Activated T-cell treated with anti-CD3 and anti-CD28 coated beads, Interleukin-2, amount 50 U/mL, for 1 hour (primary cell): ENCODE results near the gene FLT3.

ENCODE experiments used
- DNase-seq: peaks from one replicate; pipeline ENCODE4 v3.0.0-alpha.2; 2020

Gene FLT3

GRCh38 chr13:27956576-27957300 is 143.6 kb downstream of the FLT3 start:
- no peak for DNase-seq

DNA sequence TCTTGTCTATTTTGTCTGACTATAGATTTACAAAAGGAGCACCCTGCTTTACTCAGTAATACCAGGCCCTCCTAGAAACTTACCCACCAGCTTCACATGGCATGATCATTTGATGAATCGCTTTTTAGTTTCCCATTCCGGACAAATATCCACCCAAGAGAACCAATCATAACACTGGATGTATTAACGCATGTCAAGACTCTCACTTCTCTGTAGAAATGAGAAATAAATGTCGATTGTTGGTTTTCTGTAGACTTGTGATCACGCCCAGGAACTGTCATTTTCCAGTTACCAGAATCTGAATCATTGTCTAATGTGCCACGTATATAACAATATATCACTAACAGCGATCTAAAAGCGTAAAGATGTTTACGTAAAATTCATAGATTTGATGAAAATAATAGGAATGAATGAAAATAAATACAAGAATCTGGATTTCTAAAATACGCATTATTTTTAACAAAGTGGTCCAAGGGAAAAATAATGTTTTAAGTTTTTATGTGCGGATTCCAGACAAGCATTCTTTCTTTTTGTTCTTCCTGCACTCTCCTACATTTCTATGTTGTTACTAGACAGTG is 145.3 kb downstream of the FLT3 start:
- no peak for DNase-seq

- DNase-seq, result no peak
Measured at GRCh38 chr13:27954406-27954851, 145.9 kb downstream of the FLT3 start.

DNA sequence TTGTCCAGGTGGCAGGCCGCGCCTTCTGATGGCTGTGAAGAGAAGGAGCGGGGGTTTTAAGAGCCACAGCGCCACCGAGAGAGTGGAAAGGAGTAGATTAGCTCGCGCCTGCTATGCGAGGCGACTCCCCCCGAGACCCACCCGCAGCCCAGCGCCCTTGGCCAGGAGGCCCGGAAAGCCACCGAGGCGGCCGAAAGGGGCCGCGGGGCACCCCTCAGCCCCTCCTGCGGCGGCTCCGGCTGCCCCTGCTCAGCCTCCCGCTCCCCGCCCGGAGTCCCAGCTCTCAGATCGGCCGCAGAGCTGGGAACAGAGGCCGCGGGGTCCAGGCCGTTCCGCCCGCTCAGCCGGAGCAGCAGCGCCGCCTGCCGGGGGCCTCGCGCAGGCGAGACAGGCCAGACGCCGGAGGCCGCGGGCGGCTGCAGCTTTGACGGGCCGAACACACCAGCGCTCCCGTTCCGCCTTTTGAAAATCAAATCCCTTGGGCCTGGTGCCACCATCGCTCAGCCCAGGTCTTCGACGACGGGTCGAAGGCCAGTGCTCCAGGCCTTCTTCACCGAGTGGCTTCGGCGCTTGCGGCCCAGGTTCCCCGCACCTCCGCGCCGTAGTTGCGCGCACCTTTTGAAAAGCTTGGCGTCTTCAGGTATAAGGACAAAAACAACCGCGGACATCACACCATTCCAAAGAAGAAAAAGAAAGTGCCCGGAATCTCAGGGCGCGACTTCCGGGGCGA is 146.5 kb downstream of the FLT3 start:
- peak; percentile 67 for DNase-seq
